NCI-H524 (cell line): ENCODE measurements around the gene PIN4.
"Not testable (repeated sequence)": the region's sequence is repeated elsewhere in the genome, so short reads cannot be mapped to it uniquely, and the experiment has no call there.

Experiments used
- DNase-seq, 2 experiments: peaks; one replicate each; lab custom pipeline; 2025; lab: John Stamatoyannopoulos, UW

Gene PIN4

GRCh38 chrX:72181178-72182125 lies at the start of gene PIN4:
TSS of gene PIN4 (plus strand) at chrX:72181757. CDS start at chrX:72181786, 29 bp downstream.
- peak; percentile 99 for DNase-seq

- no peak for DNase-seq
These were observed 49.1 kb upstream of the PIN4 start for GRCh38 chrX:72132456-72132855.

GRCh38 chrX:72133851-72134546 lies 47.6 kb upstream of the PIN4 start:
- DNase-seq = no peak

GRCh38 chrX:72137846-72138495 lies 43.6 kb upstream of the PIN4 start:
- DNase-seq = peak; percentile 91 to 96

- no peak for DNase-seq
These were observed 42.0 kb upstream of the PIN4 start for GRCh38 chrX:72139538-72139937.

- DNase-seq = peak in 1 of 2 experiments; percentile 39
These were observed 40.1 kb upstream of the PIN4 start for GRCh38 chrX:72141372-72142004.

GRCh38 chrX:72142094-72142793 lies 39.3 kb upstream of the PIN4 start:
- peak; percentile 97 for DNase-seq

- peak; percentile 32 to 62 for DNase-seq
These were observed 38.6 kb upstream of the PIN4 start for GRCh38 chrX:72142794-72143608.

- no peak for DNase-seq
These were observed 38.0 kb upstream of the PIN4 start for GRCh38 chrX:72143609-72143907.

GRCh38 chrX:72145181-72145580 lies 36.4 kb upstream of the PIN4 start:
- no peak for DNase-seq

GRCh38 chrX:72146527-72146926 lies 35.0 kb upstream of the PIN4 start:
- DNase-seq = peak in 1 of 2 experiments; percentile 6

- DNase-seq = no peak
These were observed 22.8 kb upstream of the PIN4 start for GRCh38 chrX:72158773-72159172.

GRCh38 chrX:72159769-72160168 lies 21.8 kb upstream of the PIN4 start:
- no peak for DNase-seq

GRCh38 chrX:72165551-72165950 lies 16.0 kb upstream of the PIN4 start:
- no peak for DNase-seq

GRCh38 chrX:72169008-72169728 lies 12.4 kb upstream of the PIN4 start:
- DNase-seq = no peak

GRCh38 chrX:72176289-72176688 lies 5.3 kb upstream of the PIN4 start:
- DNase-seq = not testable (repeated sequence)

GRCh38 chrX:72176981-72177380 lies 4.6 kb upstream of the PIN4 start:
- no peak for DNase-seq

- peak in 1 of 2 experiments; percentile 30 for DNase-seq
These were observed 1.0 kb upstream of the PIN4 start for GRCh38 chrX:72180539-72180938.

GRCh38 chrX:72182924-72183323 lies 1.4 kb downstream of the PIN4 start:
- DNase-seq = no peak
